Spinal cord (tissue), 10 donors: ENCODE data around the gene OGDH. TPM values are rescaled to one million over a fixed set of nuclear protein-coding genes. Genes with fewer than 3 reads are reported as not detected.

Experiments
- DNase-seq, 6 donors: peaks; one replicate each; pipeline versions ENCODE4 v3.0.0 to v3.0.0-alpha.2; 2013 to 2015; ENCODE audit warnings: low spot score in 6 of 6, low read depth in 4 of 6
- H3K27ac ChIP-seq: one replicate; pipeline ENCODE4 v1.5.1; 2013; ENCODE audit warnings: low read depth, low read length, control low read depth
- H3K27me3 ChIP-seq: one replicate; pipeline ENCODE4 v1.6.1; 2013; ENCODE audit warnings: low read length; ENCODE audit not compliant: control insufficient read depth, insufficient read depth
- H3K36me3 ChIP-seq: one replicate; pipeline ENCODE4 v1.6.1; 2013; ENCODE audit warnings: low read length; ENCODE audit not compliant: control insufficient read depth, insufficient read depth
- H3K4me1 ChIP-seq: one replicate; pipeline ENCODE4 v1.6.1; 2013; ENCODE audit warnings: low read length; ENCODE audit not compliant: control insufficient read depth, insufficient read depth
- H3K4me3 ChIP-seq: one replicate; pipeline ENCODE4 v1.5.1; 2013; ENCODE audit warnings: low read depth, low read length, control low read depth
- H3K9me3 ChIP-seq: one replicate; pipeline ENCODE4 v1.6.1; 2013; ENCODE audit warnings: low read length; ENCODE audit not compliant: control insufficient read depth, insufficient read depth
- WGBS: methylation state at CpG from one replicate; pipeline ENCODE4 v1.1.5; 2013; ENCODE audit warnings: missing lambda C conversion rate; ENCODE audit not compliant: insufficient coverage; 5-methylcytosine and 5-hydroxymethylcytosine counted together
- polyA plus RNA-seq, 2 donors: library from polyadenylated mRNA; unstranded; fragments of 120-200 nt; gene quantifications; one replicate each; pipeline ENCODE4 v1.2.1, GENCODE V29; 2013; ENCODE audit not compliant: insufficient read length in 2 of 2
- total RNA-seq, 2 donors: library from RNA; depleted of rRNA in 1 of 2; stranded (reverse); fragments of 120-200 nt in 1 of 2; fragments of >200 nt in 1 of 2; gene quantifications; one replicate each; pipeline versions ENCODE4 v1.2.3 to v1.2.4, GENCODE V29; 2013 to 2014
- donor health status: healthy.

The OGDH gene
- total and polyA plus RNA-seq, 4 donors: 63.8 to 78.6 (median 69.3) TPM

DNA sequence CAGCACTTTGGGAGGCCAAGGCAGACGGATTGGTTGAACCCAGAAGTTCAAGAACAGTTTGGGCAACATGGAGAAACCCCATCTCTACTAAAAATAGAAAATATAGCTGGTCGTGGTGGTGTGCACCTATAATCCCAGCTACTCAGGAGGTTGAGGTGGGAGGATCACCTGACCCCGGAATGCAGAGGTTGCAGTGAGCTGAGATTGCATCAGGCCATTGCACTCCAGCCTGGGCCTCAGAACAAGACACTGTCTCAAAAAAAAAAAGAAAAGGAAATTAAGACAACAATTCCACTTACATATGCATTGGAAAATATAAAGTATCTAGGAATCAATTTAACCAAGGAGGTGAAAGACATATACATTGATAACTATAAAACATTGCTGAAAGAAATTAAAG, 7.2 kb upstream of the OGDH start:
- no peak overlapping the region for H3K27ac ChIP-seq
- H3K4me1 ChIP-seq: no peaks in the 10 kb centered on the region
- no CpG with 5 or more reads among the region's 3 CpGs for WGBS

DNA sequence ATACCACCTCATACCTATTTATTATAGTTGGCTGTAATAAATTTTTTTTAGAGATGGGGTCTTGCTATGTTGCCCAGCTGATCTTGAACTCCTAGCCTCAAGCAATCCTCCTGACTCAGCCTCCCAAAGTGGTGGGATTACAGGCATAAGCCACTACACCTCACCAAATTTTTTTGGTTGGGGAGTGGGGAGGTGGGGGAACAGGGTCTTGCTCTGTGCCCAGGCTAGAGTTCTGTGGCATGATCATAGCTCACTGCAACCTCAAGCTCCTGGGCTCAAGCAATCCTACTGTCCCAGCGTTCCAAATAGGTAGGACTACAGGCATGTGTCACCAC, 3.9 kb upstream of the OGDH start:
- 60% methylated on average over 1 of the region's 1 CpG for WGBS
- H3K4me3 ChIP-seq: no peak overlapping the region
- DNase-seq: no peak

More for the DNA sequence above, 7.2 kb upstream of the OGDH start:
- Histone ChIP-seq H3K4me3 (no peak overlapping the region), H3K36me3 (no peaks in the 10 kb centered on the region), H3K9me3 (no peaks in the 10 kb centered on the region), H3K27me3 (no peaks in the 10 kb centered on the region)
- DNase-seq: no peak

DNA sequence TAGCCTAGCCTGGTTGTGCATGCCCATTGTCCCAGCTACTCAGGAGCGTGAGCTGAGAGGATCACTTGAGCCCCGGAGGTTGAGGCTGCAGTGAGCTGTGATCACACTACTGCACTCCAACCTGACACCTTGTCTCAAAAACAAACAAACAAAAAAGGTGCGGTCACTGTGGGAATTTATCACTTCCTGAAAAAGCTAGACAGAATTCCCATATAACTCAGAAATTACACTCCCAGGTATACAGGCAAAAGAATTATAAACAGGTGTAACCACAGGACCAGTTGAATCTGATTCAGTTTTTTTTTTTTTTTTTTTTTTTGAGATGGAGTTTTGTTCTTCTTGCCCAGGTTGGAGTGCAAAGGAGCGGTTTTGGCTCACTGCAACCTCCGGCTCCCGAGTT, 3.2 kb upstream of the OGDH start:
- WGBS: 56% methylated on average over 2 of the region's 6 CpGs

More for the DNA sequence above, 3.9 kb upstream of the OGDH start:
- Histone ChIP-seq H3K27me3 (no peaks in the 10 kb centered on the region), H3K4me1 (peaks cover 12% of the 10 kb centered on the region), H3K9me3 (no peaks in the 10 kb centered on the region), H3K27ac (no peak overlapping the region), H3K36me3 (no peaks in the 10 kb centered on the region)

DNA sequence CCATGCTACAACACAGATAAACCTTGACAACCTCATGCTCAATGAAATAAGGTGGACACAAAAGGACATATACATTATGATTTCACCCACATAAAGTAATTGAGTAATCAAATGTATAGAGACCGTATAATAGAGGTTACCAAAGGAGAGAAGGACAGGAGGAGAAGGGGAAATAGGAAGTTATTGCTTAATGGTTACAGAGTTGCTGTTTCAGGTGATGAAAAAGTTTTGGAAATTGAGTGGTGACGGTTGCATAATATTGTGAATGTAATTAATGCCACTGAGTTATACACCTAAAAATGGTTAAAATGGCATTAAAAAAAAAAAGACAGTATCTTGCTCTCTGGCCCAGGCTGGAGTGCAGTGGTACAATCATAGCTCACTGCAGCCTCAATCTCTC, 1.5 kb upstream of the OGDH start:
- DNase-seq: no peak
- Histone ChIP-seq H3K27ac (no peak overlapping the region), H3K4me3 (no peak overlapping the region), H3K36me3 (no peaks in the 10 kb centered on the region), H3K27me3 (no peaks in the 10 kb centered on the region), H3K9me3 (no peaks in the 10 kb centered on the region), H3K4me1 (peaks cover 20% of the 10 kb centered on the region)
- WGBS: no CpG with 5 or more reads among the region's 2 CpGs

More for the DNA sequence above, 3.2 kb upstream of the OGDH start:
- no peak for DNase-seq
- Histone ChIP-seq H3K9me3 (no peaks in the 10 kb centered on the region), H3K4me3 (no peak overlapping the region), H3K4me1 (peaks cover 19% of the 10 kb centered on the region), H3K27me3 (no peaks in the 10 kb centered on the region), H3K27ac (no peak overlapping the region), H3K36me3 (no peaks in the 10 kb centered on the region)

DNA sequence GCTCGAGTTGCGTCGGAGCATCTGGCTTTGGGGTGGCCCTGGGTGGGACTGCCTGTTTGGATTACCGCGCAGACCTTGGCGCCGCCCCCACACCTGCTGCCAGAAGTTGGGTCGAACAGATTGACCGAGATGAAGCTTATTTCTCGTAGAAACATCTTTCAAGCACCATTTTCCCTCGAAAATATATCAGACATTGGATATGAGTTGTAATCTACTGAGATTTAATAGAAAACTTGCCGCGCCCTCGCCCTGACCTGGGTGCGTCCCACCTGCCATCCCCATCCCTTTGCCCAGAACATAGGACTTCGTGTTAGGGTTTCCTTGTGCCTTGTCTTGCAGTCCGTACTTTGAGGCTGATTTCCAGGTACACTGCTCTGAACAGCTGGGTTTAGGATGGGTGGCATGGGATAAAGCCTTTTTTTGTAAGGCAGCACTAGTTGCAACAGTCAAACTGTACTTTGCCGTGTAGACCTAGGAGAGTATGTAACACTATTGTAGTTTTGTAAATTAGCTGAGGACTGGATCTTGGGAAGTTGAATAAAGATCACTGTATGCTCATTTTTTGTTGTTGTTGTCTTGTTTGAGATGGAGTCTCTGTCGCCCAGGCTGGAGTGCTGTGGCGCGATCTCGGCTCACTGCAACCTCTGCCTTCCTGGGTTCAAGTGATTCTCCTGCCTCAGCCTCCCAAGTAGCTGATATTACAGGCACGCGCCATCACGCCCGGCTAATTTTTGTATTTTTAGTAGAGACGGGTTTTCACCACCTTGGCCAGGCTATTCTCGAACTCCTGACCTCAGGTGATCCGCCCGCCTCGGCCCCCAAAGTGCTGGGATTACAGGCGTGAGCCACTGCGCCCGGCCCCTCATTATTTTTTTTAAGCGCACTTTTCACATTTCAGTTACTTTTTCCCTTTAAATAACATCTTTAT, 978 bp downstream of the OGDH start:
- Histone ChIP-seq H3K27ac (peak overlapping the region; percentile 94), H3K27me3 (no peaks in the 10 kb centered on the region), H3K4me3 (peak overlapping the region; percentile 95), H3K4me1 (peaks cover 20% of the 10 kb centered on the region), H3K36me3 (no peaks in the 10 kb centered on the region), H3K9me3 (no peaks in the 10 kb centered on the region)
- no peak for DNase-seq
- 42% methylated on average over 18 of the region's 35 CpGs for WGBS

DNA sequence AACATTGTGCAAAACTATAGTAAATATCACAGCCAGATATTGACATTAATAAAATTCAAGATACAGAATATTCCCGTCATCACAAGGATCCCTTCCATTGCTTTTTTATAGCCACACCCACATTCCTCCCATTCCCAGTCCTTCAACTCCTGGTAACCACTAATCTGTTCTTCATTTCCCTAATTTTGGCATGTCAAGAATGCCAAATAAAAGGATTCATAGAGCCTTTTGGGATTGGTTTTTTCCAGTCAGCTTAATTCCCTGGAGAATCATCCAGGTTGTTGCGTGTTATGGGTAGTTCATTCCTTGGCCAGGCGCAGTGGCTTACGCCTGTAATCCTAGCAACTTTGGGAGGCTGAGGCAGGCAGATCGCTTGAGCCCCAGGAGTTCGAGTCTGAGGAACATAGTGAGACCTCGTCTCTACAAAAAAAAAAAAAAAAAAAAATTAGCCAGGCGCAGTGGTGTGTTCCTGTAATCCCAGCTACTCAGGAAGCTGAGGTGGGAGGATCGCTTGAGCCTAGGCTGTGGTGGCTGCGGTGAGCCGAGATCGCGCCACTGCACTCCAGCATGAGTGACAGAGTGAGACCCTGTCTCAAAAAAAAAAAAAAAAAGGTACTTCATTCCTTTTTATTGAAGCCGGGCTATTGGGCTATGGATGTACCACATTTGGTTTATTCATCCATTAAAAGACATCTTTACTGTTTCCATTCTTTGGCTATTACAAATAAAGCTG, 2.7 kb downstream of the OGDH start:
- 92% methylated on average over 7 of the region's 14 CpGs for WGBS
- H3K4me1 ChIP-seq: peaks cover 20% of the 10 kb centered on the region
- H3K27ac ChIP-seq: no peak overlapping the region
- H3K36me3 ChIP-seq: no peaks in the 10 kb centered on the region
- no peaks in the 10 kb centered on the region for H3K9me3 ChIP-seq
- H3K4me3 ChIP-seq: no peak overlapping the region
- H3K27me3 ChIP-seq: no peaks in the 10 kb centered on the region
- DNase-seq: no peak

DNA sequence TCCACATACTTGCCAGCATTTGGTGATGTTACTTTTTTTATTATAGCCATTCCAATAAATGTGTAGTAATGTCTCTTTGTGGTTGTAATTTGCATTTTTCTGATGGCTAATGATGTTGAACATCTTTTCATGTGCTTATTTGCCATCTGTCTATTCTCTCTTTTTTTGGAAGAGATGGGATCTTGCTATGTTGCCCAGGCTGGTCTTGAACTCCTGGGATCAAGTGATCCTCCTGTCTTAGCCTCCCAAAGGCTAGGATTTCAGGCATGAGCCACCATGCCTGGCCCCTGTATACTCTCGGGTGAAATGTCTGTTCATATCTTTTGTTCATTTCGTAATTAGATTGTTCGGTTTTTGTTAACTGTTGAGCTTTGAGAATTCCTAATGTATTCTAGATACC, 3.4 kb downstream of the OGDH start:
- WGBS: 80% methylated on average over 1 of the region's 3 CpGs
- H3K27ac ChIP-seq: no peak overlapping the region
- H3K36me3 ChIP-seq: no peaks in the 10 kb centered on the region
- H3K27me3 ChIP-seq: no peaks in the 10 kb centered on the region
- no peak for DNase-seq
- no peak overlapping the region for H3K4me3 ChIP-seq
- H3K4me1 ChIP-seq: peaks cover 20% of the 10 kb centered on the region
- no peaks in the 10 kb centered on the region for H3K9me3 ChIP-seq

DNA sequence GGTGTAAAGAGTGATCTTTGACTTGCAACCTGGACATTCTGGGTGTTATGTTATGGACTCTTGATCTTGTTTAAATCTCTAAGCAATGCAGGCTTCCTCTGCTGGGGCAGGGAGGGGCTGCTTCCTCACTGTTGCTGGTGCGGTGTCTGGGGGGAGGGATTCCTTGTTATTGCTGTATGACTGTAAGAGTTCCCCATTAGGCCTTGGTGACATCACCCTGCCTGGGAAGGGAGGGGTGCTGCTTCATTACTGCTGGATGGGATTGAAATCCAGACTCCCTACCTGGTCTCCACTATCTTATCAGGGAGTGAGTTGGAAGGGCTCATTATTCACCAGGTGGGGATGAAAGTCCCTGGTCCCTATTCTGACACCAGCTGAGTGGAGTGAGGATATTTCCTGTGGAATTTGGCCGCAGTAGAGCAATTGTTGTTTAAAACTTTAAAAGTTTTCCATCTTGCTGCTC, 8.8 kb downstream of the OGDH start:
- H3K9me3 ChIP-seq: no peaks in the 10 kb centered on the region

DNA sequence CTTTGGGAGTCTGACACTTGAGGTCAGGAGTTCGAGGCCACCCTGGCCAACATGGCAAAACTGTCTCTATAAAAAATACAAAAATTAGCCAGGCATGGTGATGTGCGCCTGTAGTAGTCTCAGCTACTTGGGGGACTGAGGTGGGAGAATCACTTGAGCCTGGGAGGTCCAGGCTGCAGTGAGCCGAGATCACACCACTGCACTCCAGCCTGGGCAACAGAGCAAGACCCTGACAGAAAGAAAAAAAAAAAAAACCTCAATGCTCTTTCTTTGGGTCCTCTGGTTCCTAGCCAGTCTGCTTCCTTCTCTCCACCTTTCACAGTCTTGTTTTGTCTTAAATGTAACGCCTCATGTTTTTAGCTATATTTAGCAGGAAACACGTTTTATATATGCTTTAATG, 9.4 kb downstream of the OGDH start:
- WGBS: 100% methylated on average over 1 of the region's 5 CpGs

More for the DNA sequence above, 8.8 kb downstream of the OGDH start:
- Histone ChIP-seq H3K27ac (no peak overlapping the region), H3K4me3 (no peak overlapping the region), H3K27me3 (no peaks in the 10 kb centered on the region), H3K4me1 (peaks cover 2% of the 10 kb centered on the region), H3K36me3 (no peaks in the 10 kb centered on the region)
- no peak for DNase-seq
- 100% methylated on average over 2 of the region's 2 CpGs for WGBS

More for the DNA sequence above, 9.4 kb downstream of the OGDH start:
- Histone ChIP-seq H3K4me3 (no peak overlapping the region), H3K4me1 (peaks cover 2% of the 10 kb centered on the region), H3K27ac (no peak overlapping the region), H3K36me3 (no peaks in the 10 kb centered on the region), H3K27me3 (no peaks in the 10 kb centered on the region), H3K9me3 (no peaks in the 10 kb centered on the region)
- no peak for DNase-seq
